NCI-H460 (cell line): Measurements from ENCODE around the gene SERPINB11. TPM values are rescaled to one million over a fixed set of nuclear protein-coding genes. Genes with fewer than 3 reads are reported as not detected.
A peak's percentile ranks its signal among the peaks of the same experiment; 100 is the strongest.
"Not testable (repeated sequence)": the region's sequence is repeated elsewhere in the genome, so short reads cannot be mapped to it uniquely, and the experiment has no call there.

Experiments used
- DNase-seq: peaks from one replicate; pipeline ENCODE4 v3.0.0-alpha.2; 2016; ENCODE audit warnings: low read depth; ENCODE audit errors: extremely low read depth
- total RNA-seq: library from RNA; depleted of rRNA; stranded (reverse); fragments of >200 nt; shearing (Covaris generic); gene quantifications from 2 replicates; pipeline ENCODE4 v1.2.3, GENCODE V29; 2014; rRNA removed

The SERPINB11 gene
- total RNA-seq, 1 experiment from 2014 or later, result 126 TPM

- DNase-seq, result no peak
Observed at GRCh38 chr18:63725682-63726480, 23.1 kb downstream of the SERPINB11 start.

- DNase-seq, result no peak
Observed at GRCh38 chr18:63730773-63731172, 28.0 kb downstream of the SERPINB11 start.

- no peak for DNase-seq
Observed at GRCh38 chr18:63731215-63731614, 28.5 kb downstream of the SERPINB11 start.

- DNase-seq, result peak; percentile 47
Observed at GRCh38 chr18:63736876-63737275, 34.1 kb downstream of the SERPINB11 start.

- DNase-seq, result no peak
Observed at GRCh38 chr18:63741769-63742168, 39.0 kb downstream of the SERPINB11 start.

GRCh38 chr18:63747006-63747405, 44.2 kb downstream of the SERPINB11 start:
- no peak for DNase-seq

GRCh38 chr18:63749489-63749888, 46.7 kb downstream of the SERPINB11 start:
- no peak for DNase-seq

- no peak for DNase-seq
Observed at GRCh38 chr18:63752636-63753035, 49.9 kb downstream of the SERPINB11 start.

GRCh38 chr18:63753676-63754075, 50.9 kb downstream of the SERPINB11 start:
- no peak for DNase-seq

- DNase-seq, result no peak
Observed at GRCh38 chr18:63757541-63757940, 54.8 kb downstream of the SERPINB11 start.

- DNase-seq, result no peak
Observed at GRCh38 chr18:63758615-63759240, 56.0 kb downstream of the SERPINB11 start.

- not testable (repeated sequence) for DNase-seq
Observed at GRCh38 chr18:63759786-63760185, 57.0 kb downstream of the SERPINB11 start.

GRCh38 chr18:63762518-63762917, 59.8 kb downstream of the SERPINB11 start:
- DNase-seq, result no peak

GRCh38 chr18:63763831-63764600, 61.3 kb downstream of the SERPINB11 start:
- DNase-seq, result no peak

GRCh38 chr18:63765837-63766236, 63.1 kb downstream of the SERPINB11 start:
- DNase-seq, result no peak

Other genes with a start within 250 kb of the SERPINB11 start
- 61.1 and 64.9 TPM in 2 replicates for gene SERPINB5, start 226.0 kb upstream of the SERPINB11 start, total RNA-seq
- not detected in 2 replicates for gene SERPINB12, start 160.6 kb upstream of the SERPINB11 start, total RNA-seq
- gene SERPINB13, start 115.6 kb upstream of the SERPINB11 start, total RNA-seq, result not detected in 2 replicates
- gene SERPINB4, start 58.7 kb upstream of the SERPINB11 start, total RNA-seq, result not detected in 2 replicates
- gene SERPINB3, start 41.1 kb upstream of the SERPINB11 start, total RNA-seq, result 0.15 and 0.23 TPM in 2 replicates
- 0.32 TPM in 1 of 2 replicates, not detected in the other for gene SERPINB7, start 72.5 kb downstream of the SERPINB11 start, total RNA-seq
- 100 and 108 TPM in 2 replicates for gene SERPINB2, start 184.7 kb downstream of the SERPINB11 start, total RNA-seq
- gene SERPINB10, start 205.0 kb downstream of the SERPINB11 start, total RNA-seq, result not detected in 2 replicates
- gene HMSD, start 246.3 kb downstream of the SERPINB11 start, total RNA-seq, result 0.50 and 0.81 TPM in 2 replicates